NCI-H526 treated with DMSO at 0.1 percent for 48 hours (cell line): ENCODE data around the gene SLC6A3.
"Not testable (repeated sequence)": the region's sequence is repeated elsewhere in the genome, so short reads cannot be mapped to it uniquely, and the experiment has no call there.

Experiments used
- DNase-seq: peaks from one replicate; lab custom pipeline; 2025; lab: John Stamatoyannopoulos, UW

The SLC6A3 gene

DNA sequence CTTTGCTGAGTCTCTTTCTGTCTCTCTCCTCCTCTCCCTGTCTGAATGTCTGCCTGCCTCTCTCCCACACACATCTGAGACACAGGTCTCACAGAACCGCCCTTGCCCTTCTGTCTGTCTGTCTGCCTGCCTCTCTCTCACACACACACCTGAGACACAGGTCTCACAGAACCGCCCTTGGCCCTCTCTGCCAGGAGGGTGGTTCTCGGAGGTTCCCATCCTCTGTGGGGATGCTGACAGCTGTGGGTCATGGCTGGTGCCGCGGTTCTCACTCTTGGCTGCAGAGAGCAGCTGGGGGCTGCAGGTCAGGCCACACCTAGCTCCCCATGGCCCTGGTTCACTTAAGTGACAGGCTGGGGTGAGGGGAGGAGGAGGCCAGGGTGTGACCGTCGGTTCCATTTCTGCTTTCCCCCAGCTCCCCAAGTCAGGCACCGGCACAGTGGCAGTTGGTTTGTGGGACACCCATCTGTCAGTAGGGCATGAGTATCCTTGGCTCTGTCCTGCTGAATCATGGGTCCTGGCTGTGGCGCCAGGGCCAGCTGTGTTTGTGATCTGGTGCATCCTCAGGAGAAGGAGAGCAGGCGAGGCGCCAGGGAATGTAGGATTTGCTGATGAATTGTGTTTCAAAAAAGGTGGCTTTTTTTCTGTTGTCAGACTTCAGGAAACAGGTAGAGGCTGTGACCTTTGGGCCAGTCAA lies 58.0 kb downstream of the SLC6A3 start:
- DNase-seq, result no peak

DNA sequence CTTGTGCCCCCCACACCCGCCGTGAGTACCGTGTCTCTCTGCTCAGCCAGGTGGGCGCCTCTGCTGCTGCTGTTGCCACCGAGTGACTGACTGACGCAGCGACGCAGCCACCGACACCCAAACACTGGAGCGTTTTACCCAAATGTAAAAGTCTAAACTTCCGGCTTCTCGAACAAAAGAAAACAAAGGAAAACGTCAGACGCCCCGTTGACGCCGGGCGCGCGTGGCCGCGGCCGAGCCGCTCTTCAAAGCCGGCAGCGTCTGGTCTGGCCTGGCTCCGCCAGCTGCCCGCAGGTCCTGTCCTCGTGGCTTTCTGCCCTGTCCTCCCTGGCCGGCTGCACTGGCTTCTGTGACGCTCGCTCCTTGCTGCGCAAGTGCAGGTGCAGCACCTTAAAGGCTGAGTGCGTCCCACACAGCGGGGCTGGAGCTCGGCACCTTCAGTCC lies 58.9 kb downstream of the SLC6A3 start:
- DNase-seq, result no peak

DNA sequence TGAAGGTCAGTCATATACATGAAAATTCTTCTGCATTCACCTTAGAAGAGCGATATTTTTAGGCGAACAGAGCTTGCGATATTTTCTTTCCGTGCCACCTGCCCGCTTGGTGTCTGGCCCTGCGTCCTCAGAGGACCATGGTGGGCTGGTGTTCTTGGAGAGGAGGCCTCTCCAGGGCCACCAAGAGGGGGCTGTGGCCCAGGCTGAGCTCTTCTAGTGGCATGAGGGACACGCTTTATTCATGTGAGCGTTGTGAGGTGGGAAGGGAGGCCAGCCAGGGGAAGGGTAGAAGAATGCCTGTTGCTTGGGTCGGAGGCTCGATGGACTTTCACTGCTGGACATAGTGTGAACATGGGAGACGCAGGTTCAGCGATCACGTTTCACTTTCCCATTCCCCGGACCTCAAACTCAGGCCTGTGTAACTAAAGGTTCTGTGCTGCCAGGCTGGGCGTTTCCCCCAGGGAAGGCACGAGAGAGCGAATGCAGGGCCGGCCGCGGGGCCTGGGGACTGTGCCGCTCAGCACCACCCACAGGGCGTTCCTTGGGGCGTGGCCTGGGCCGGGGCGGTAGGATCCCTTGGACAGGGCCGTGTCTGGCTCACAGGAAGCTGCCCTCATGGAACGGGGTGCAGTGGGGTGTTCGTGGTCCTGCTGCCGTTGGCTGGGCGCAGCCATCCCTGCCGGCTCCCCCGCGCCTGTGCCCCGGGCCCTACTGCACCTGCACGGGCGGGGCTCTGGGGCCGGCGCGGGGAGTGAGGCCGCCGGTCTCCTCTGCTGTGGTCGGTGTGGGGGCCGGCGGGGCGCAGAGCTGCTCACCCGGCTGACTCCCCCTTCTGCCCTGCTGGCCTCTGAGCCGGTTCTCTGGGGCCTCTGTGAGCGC lies 59.6 kb downstream of the SLC6A3 start:
- DNase-seq, result peak; percentile 52

DNA sequence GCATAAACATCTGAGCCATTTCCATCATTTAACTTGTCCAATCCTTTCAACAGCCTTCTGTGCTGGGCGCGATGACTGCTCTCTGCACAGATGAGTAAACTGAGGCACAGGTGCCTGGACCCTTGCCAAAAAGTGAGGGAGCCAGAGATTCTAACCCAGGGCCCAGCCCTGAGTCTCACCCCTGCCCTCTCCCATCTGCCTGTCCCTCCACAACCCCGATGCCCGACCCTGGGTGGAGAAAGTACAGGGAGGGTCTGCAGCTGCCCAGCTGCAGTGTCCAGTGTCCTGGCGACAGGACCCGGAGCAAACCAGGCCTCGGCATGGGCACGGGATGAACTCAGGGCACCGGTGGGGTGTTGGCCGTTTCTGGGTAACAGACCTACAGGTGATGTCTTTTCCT lies 60.7 kb downstream of the SLC6A3 start:
- DNase-seq, result no peak

DNA sequence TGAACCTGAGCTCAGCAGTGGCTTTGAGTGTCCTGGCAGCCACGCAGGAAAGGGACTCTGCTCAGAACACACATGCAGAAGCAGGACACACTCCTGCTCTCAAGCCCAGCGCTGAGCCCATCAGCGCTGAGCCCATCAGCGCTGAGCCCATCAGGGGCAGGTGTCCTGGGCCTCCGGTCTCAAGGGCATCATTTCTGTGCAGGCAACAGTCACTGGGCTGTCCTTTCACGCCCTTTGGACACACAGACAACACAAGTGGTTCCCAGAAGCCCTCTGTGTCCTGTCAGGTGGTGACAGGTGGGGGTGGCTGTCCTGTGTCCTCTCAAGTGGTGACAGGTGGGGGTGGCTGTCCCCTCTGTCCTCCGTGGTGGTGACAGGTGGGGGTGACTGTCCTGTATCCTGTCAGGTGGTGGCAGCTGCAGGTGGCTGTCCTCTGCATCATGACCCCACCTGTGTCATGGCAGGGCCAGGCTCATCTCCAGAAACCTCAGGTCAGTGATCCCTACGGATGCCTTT lies 61.3 kb downstream of the SLC6A3 start:
- no peak for DNase-seq

DNA sequence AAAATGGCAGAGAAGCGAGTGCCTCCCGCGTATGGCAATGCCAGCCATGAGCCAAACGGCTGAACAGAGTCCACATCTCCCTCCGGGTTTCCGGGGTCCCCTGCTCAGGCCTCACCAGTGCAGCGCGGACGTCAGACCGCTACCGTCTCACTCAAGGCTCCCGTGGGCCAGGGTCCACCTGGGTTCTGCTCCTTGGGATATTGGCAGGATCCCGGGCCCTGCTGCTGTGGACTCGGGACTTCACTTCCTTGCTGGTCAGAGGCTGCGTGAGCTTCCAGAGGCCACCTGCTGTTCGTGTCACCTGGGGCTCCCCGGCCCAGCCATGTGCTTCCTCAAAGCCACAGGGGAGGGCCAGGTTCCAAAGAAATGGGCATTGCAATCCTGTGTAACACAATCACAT lies 61.9 kb downstream of the SLC6A3 start:
- no peak for DNase-seq

DNA sequence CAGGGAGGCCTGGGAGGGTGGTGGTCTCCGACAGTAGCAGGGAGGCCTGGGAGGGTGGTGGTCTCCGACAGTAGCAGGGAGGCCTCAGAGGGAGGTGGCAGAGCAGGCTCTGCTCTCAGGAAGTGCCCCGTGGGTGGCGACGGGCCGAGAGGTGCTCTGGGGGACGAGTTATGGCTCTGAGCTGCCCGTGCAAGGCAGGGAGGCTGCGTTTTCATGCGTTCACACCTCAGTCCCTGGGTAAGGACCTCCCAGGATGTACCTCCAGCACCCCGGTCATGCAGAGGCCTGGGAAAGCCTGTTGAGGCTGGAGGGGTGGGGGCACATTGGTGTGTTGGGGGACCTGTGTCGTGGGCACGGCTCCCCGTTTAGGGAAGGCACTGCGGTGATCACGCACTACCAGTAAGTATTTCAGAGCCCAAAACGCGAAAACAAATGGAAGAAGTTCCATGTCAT lies 63.0 kb downstream of the SLC6A3 start:
- no peak for DNase-seq

DNA sequence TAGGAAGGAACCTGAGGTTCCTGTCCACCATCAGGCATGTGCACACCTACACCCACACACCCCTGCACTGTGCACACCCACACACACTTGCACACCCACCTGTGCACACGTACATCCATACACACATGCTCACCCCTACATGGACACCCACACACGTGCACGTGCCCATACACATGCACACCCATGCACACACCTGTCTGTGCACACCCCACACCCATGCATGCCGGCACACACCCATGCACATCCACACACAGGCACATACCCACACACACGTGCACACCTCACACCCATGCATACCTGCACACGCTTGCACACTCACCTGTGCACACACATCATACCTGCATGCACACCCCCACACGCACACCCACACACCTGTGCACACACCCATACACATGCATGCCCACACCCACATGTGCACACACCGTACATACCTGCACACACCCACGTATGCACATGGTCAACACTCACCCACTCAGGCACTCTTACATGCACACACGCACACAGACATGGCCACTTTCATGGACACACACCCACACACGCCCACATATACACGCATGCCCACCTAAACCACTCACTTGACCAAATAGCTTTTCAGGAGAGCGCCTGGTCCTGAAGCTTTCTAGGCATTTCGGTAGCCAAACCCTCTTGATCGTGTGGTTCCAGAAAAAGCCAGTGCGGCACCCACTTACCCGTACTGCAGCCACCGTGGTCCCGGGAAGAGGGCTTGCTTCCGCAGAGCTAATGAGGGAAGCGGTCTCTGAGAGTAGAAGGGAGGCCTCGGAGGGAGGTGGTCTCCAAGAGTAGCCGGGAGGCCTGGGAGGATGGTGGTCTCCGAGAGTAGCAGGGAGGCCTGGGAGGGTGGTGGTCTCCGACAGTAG lies 63.6 kb downstream of the SLC6A3 start:
- no peak for DNase-seq

DNA sequence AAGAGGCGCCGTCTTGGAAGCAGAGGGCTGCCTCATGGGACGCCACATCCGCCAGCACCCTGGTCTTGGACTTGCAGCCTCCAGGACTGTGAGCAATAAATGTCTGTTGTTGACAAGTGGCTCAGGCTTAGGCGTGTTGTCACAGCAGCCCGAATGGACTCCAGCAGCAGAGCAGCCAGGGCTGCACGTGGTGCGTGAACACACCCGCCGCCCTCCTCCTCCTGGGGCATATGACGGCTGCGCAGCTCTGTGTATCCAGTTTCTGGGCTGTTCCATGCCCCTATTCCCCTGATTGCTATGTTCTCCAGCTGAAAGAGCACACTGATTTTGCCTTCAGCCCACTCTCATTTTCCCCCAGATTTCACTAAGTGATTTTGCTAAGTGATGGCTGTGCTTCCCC lies 64.3 kb downstream of the SLC6A3 start:
- no peak for DNase-seq

DNA sequence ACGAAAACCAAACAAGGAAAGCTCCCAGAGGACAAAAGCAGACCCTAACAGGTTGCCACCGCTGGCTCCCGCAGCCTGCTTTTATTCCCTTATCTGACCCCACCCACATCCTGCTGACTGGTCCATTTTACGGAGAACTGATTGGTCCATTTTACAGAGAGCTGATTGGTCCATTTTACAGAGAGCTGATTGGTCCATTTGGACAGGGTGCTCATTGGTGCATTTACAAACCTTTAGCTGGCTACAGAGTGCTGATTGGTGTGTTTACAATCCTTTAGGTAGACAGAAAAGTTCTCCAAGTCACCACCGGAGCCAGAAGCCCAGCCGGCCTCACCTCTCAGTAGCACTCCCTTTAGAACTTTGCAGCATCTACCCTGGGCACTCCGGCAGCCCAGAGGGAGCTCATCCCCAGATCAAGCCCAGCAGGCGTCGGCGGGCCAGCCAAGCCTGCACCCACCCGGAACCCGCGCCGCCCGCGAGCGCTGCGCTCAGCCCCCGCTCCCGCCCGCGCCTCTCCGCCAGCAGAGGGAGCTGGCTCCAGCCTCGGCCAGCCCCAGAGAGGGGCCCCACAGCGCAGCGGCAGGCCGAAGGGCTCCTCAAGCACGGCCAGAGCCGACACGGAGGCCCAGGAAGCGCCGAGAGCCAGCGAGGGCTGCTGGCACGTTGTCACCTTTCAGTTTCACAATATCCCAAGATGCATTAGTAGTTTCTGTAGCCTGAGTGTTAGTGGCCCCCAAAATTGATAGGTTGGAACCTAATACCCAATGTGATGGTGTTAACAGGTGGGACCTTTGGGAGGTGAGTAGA lies 65.0 kb downstream of the SLC6A3 start:
- DNase-seq, result peak; percentile 21

DNA sequence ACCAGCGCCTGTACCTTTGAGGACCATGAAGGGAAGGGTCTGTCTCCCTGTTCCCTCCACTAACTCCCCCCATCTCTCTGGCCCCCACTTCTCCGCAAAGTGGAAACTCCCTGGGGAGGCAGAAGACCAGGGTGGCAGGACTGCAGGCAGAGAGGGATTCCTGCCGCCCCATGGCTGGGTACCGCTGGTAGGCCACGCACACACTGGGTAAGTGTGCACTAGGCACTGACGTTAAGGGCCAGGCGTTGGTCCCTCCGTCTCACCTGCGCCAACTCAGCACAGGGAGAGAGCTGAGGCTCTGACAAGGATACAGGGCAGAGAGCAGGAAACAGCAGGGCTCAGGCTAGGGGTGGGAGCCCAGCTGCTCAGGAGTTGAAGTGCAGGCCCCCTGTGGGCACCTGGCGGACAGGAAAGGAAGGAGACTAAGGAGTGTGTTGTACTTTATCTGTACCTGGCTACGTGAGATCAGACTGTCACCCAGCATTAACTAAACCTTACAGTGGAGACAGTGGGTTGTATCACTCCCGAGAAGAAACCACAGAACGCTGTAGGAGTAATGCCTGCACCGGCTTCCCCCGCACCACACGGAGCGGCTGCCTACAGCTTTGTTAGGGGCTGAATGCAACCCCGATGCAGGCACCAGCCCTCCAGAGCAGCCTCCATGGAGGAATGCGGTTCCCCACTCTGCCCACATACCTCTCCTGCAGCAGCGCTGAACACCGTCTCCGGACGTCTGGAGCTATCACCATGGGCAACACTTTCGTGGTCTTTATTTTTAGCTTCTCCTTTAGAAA lies 66.2 kb downstream of the SLC6A3 start:
- no peak for DNase-seq

DNA sequence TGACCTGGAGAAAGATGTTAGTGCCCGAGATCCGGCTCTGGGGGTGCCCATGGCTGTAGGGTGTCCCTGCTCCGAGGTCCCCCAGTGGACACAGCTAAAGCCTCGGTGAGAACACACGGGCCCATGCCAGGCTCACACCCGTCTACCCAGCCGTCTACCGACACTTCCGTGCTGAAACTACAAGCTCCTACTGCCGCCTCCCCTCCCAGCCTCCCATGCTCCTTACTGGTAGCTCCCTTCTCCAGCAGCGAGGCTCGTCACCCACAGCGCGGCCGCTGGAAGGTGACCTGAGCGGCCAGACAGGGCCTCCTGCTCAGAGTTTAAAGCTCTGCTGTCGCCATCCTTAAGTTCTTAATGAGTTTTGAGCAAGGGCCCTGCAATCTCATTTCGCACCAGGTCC lies 67.1 kb downstream of the SLC6A3 start:
- no peak for DNase-seq

DNA sequence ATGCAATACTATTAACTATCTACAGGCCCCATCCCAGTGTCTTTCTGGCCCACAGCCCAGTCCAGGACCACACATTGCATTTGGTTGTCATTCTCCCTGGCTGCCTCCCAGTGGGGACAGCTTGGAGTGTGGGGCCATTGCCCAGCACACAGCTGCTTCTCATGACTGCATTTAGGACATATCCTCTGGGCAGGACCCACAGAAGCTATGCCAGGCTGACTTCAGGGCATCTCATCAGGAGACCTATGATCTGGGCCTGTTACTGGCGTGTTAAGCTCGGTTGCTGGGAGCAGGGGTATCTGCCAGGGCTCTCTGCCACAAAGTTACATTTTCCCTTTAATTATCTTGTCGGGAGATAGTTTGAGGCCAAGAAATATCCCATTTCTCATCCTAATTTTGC lies 68.3 kb downstream of the SLC6A3 start:
- no peak for DNase-seq

DNA sequence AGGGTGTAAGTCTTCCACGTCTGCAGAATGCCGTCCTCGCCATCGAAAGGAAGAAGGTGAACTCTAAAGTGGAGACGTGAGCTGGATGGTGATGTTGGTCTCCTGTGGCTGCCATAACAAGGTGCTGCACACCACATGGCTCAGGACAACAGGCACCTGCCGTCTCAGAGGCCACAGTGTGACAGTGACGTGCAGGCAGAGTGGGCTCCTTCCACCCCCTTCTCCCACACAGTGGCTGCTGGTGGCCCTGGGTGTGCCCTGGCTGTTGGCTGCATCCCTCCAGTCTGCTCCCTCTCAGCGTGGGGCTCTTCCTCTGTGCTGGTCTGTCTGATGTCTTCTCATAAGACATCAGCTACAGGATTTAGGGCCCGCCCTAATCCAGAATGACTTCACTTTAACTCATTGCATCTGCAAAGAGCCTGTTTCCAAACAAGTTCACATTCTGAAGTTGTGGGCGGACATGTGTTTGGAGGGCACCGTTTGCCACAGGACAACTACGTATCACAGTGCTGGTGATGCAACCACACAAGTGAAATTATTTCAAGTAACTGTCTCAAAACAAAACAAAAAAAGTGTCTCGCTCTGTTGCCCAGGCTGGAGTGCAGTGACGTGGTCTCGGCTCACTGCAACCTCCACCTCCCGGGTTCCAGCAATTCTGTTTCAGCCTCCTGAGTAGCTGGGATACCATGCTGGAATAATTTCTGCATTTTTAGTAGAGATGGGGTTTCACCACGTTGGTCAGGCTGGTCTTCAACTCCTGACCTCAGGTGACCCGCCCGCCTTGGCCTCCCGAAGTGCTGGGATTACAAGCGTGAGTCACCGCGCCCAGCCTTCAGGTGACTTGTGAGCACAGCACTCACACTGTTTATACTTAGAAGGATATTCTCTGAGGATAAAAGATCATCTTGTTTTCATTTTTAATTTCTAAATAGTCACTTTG lies 69.1 kb downstream of the SLC6A3 start:
- DNase-seq, result no peak

DNA sequence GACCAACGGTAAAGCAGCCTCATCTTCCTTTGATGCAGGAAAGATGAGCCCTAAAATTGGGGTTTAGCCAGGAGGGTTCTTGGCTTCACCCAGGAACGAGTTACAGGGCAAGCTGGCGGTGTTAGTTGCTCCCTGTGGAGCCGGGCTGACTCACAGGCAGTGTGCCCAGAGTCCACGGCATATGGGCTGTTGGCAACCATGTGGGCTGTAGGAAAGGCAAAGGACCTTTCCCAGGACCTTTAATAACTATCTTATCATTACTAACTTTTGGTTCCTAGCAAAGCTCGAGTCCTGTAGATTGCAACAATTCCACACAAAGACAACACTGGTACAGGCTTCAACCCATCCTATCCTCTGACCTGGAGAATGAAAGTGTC lies 70.6 kb downstream of the SLC6A3 start:
- no peak for DNase-seq

DNA sequence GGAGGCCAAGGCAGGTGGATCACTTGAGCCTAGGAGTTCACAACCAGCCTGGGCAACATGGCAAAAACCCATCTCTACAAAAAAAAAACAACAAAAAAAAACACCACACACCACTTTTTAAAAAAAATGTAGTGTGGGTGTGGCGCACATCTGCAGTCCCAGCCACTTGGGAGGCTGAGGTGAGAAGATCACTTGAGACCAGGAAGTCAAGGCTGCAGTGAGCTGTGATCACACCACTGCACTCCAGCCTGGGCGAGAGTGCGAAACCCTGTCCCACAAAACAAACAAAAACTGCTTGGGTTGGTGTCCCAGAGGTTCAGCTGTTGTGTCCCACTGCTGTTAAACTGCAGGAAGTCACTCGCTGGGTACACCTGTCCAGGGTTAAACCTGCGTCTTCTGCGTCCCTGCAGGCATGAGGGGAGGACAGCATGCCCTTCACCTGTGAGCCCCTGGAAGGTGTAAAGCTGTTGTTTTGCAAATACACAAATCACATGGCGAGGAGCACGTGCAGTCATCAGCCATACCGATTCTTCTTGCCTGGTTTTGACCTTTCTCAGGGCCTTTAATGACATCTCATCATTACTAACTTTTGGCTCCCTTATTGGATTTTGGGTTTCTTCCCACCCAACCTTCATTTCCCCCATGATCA lies 71.1 kb downstream of the SLC6A3 start:
- no peak for DNase-seq

DNA sequence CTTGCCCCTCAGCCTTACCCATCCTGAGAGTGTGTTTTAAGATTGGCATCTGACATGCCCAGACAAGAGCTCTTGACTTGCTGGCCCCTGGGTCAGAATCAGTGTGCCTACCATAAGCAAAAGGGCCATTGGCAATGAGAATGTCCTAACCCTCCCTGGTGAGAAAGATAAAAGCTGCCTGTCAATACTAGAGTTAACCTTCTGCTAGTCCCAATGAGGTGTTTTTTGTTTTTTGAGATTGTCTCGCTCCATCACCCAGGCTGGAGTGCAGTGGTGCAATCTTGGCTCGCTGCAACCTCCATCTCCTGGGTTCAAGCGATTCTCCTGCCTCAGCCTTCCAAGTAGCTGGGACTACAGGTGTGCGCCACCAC lies 73.3 kb downstream of the SLC6A3 start:
- DNase-seq, result not testable (repeated sequence)

DNA sequence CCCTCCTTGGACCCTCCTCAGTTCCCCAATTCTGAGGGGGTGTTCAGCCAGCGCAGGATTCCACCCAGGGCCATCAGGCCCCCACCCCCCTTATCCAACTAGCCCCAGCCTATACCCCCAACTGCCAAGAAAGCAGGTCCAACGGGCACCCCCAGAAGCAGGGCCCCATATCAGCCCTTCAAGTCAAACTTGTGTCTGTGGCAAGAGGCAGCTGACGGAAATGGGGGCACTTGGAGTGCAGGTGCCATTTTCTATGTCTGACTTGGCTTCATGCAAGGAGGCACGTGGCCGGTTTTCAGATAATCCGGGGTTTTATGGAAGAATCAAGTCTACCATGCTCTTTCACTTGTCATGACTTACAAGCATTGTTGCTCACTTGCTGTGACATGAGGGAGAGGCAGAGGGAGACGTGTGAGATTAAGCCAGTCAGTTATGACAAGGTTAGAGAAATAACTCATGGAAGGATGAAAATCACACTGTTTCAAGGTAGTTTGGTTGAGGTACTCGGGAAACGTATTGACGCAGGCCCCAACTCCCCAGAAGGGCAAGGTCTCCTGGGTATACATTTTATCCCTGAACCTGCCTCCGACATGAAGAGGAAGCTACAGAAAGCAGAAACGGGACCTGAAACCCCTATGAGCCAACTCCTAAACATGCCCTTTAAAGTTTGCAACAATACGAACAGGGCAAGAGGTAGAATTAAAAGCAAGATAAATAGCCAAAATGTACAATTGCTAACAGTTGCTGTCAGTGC lies 73.8 kb downstream of the SLC6A3 start:
- DNase-seq, result no peak
